Measurements from ENCODE around the gene KRTAP5-3. TPM values are rescaled to one million over a fixed set of nuclear protein-coding genes. Genes with fewer than 3 reads are reported as not detected.

KRTAP5-3 gene
- total and polyA plus RNA-seq, 2 of the 13 experiments (the other 11 are each of a cell fraction or from before 2014, with no cell fraction given), result not detected

- intact Hi-C loops (cut with micrococcal nuclease; ENCODE audit: unreplicated experiment), result loop anchor here (2.0 to 5.0 kb wide), 2 partner anchors 177 to 499 kb away; no protein-coding TSS in a partner anchor
- POLR2A ChIA-PET, result interaction anchor here (0.8 to 3.7 kb wide), 10 partner anchors 14 to 336 kb away, joined by 3 to 122 read pairs (median 6); no protein-coding TSS in a partner anchor
- TF ChIP-seq, protein P1, sequence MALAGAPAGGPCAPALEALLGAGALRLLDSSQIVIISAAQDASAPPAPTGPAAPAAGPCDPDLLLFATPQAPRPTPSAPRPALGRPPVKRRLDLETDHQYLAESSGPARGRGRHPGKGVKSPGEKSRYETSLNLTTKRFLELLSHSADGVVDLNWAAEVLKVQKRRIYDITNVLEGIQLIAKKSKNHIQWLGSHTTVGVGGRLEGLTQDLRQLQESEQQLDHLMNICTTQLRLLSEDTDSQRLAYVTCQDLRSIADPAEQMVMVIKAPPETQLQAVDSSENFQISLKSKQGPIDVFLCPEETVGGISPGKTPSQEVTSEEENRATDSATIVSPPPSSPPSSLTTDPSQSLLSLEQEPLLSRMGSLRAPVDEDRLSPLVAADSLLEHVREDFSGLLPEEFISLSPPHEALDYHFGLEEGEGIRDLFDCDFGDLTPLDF (CRISPR knock-in tag; IDR thresholded peaks at IDR 0.05), result no peak
- TF ChIP-seq ZNF546 (CRISPR knock-in tag; conservative IDR thresholded peaks at IDR 0.05) (peak; percentile 10; the same call in 1 of the 2 replicates), ZNF552 (CRISPR knock-in tag; IDR thresholded peaks at IDR 0.05; ENCODE audit: borderline replicate concordance) (no peak), SRSF1 (optimal IDR thresholded peaks at IDR 0.05; ENCODE audit: low read depth, low read length) (no peak), MED1 (CRISPR knock-in tag; IDR thresholded peaks at IDR 0.05) (peak; percentile 59), HINFP (CRISPR knock-in tag; IDR thresholded peaks at IDR 0.05; ENCODE audit: low read depth) (0 out of 2 replicates have a peak, but pooled peaks have one; percentile 32), ZFY (CRISPR knock-in tag; IDR thresholded peaks at IDR 0.05) (peak; percentile 61), MYC (CRISPR knock-in tag; IDR thresholded peaks at IDR 0.05; ENCODE audit: borderline replicate concordance) (peak; percentile 42; the same call in 1 of the 2 replicates), EED (CRISPR knock-in tag; IDR thresholded peaks at IDR 0.05) (0 out of 2 replicates have a peak, but pooled peaks have one; percentile 43), ZNF788 (CRISPR knock-in tag; IDR thresholded peaks at IDR 0.05; ENCODE audit: borderline replicate concordance) (0 out of 2 replicates have a peak, but pooled peaks have one; percentile 53), ZNF770 (CRISPR knock-in tag; IDR thresholded peaks at IDR 0.05) (peak; percentile 40; the same call in 1 of the 2 replicates), YEATS4 (CRISPR knock-in tag; IDR thresholded peaks at IDR 0.05; ENCODE audit: borderline replicate concordance) (peak; percentile 19; the same call in 1 of the 2 replicates), SETDB1 (CRISPR knock-in tag; IDR thresholded peaks at IDR 0.05; ENCODE audit: borderline replicate concordance) (0 out of 2 replicates have a peak, but pooled peaks have one; percentile 53), RAD21 (CRISPR knock-in tag; IDR thresholded peaks at IDR 0.05) (peak; percentile 20; the same call in 1 of the 2 replicates), SMAD9 (CRISPR knock-in tag; IDR thresholded peaks at IDR 0.05) (0 out of 2 replicates have a peak, but pooled peaks have one; percentile 49), ZFX (CRISPR knock-in tag; IDR thresholded peaks at IDR 0.05; ENCODE audit: low read depth) (peak; percentile 29; the same call in 1 of the 2 replicates), ZNF569 (CRISPR knock-in tag; IDR thresholded peaks at IDR 0.05; ENCODE audit: borderline replicate concordance) (no peak)
- TF ChIP-seq, protein P2, sequence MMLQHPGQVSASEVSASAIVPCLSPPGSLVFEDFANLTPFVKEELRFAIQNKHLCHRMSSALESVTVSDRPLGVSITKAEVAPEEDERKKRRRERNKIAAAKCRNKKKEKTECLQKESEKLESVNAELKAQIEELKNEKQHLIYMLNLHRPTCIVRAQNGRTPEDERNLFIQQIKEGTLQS (CRISPR knock-in tag; IDR thresholded peaks at IDR 0.05), result no peak
Measured at GRCh38 chr11:1653541-1654387, 45.5 kb upstream of the KRTAP5-3 start.

More at GRCh38 chr11:1653541-1654387, 45.5 kb upstream of the KRTAP5-3 start:
- no peak for FAIRE-seq
- Histone ChIP-seq H3K9ac (ENCODE audit: insufficient read depth, low read depth, low read length) (peak overlapping the region; percentile 50), H3K4me3 (replicated peaks in 1 of 3; ENCODE audit: insufficient read depth in 1 of 3, low read depth in 2 of 3, low read length in 3 of 3) (no peak overlapping the region), H3K79me2 (ENCODE audit: insufficient read depth, low read length) (no peaks in the 10 kb centered on the region), H3K27ac (ENCODE audit: extremely low read length, insufficient read depth, low read length) (peak overlapping the region; percentile 65), H3K9me3 (ENCODE audit: low read length) (no peaks in the 10 kb centered on the region), H3K4me1 (ENCODE audit: insufficient read depth, low read length) (peaks cover 78% of the 10 kb centered on the region), H2AFZ (ENCODE audit: low read length) (no peak overlapping the region), H3K4me2 (ENCODE audit: low read depth, low read length) (no peak overlapping the region), H4K20me1 (ENCODE audit: insufficient read depth, low read length) (no peaks in the 10 kb centered on the region), H3K36me3 (replicated peaks in 1 of 2; ENCODE audit: control insufficient read depth in 1 of 2, insufficient read depth in 2 of 2, low read length in 2 of 2) (no peaks in the 10 kb centered on the region), H3K27me3 (ENCODE audit: control insufficient read depth in 1 of 2, insufficient read depth in 2 of 2, low read length in 2 of 2) (no peaks in the 10 kb centered on the region; a peak in 1 of 5 replicates)
- ATAC-seq, result peak; percentile 25
- WGBS (ENCODE audit: low lambda C conversion rate), result 91% methylated on average over 9 of the region's 14 CpGs
- no peak for DNase-seq (ENCODE audit: low spot score)
- CTCF ChIA-PET (ENCODE audit: low intra/inter-chr PET ratio, low total read pairs), result interaction anchor here (1.7 to 4.9 kb wide), 5 partner anchors 38 to 497 kb away, joined by 5 to 37 read pairs (median 21); no protein-coding TSS in a partner anchor
- BruUV-seq (replicated peaks), result no TSS peak
- in situ Hi-C loops (cut with HindIII; ENCODE audit: extremely low pct_ligation_motif_present, low pct_unique_long_range_greater_than_20kb), result no loop called here
